ENCODE data around the gene PSIP1.

PSIP1 gene

GRCh38 chr9:15510789-15511575 is at the start of gene PSIP1:
PSIP1 (minus strand) TSS chr9:15510970; CDS start chr9:15510188, 782 bp downstream.
- TF ChIP-seq POLR2AphosphoS5 (IDR thresholded peaks at IDR 0.05; ENCODE audit: borderline replicate concordance, low read depth, low read length) (peak; percentile 71), EZH2 (IDR thresholded peaks at IDR 0.05) (no peak), FOXP2 (optimal IDR thresholded peaks at IDR 0.05; ENCODE audit: control extremely low read depth, extremely low read length, insufficient read depth) (peak; percentile 89)
- Histone ChIP-seq H3K4me3 (peak within 1 kb of the TSS; percentile 92), H3K9me3 (ENCODE audit: low read depth, low read length) (no peaks in the 10 kb centered on the region), H3K27ac (peak within 1 kb of the TSS; percentile 99), H3K9ac (ENCODE audit: insufficient read length) (peak within 1 kb of the TSS; percentile 99), H3K36me3 (ENCODE audit: insufficient read depth, low read length) (peaks cover 39% of the 10 kb centered on the region)
- DNase-seq (ENCODE audit: low read depth, low spot score): peak; percentile 72

- peak overlapping the region; percentile 98 for H3K4me3 ChIP-seq
- no peaks in the 10 kb centered on the region for H3K36me3 ChIP-seq (ENCODE audit: insufficient read depth, low read length)
- DNase-seq (ENCODE audit: low read depth, low spot score): no peak
- H3K9me3 ChIP-seq (ENCODE audit: low read depth, low read length): no peaks in the 10 kb centered on the region
- peak overlapping the region; percentile 91 for H3K9ac ChIP-seq (ENCODE audit: insufficient read length)
- TF ChIP-seq POLR2AphosphoS5 (IDR thresholded peaks at IDR 0.05; ENCODE audit: borderline replicate concordance, low read depth, low read length): no peak; the same call in 1 of the 2 replicates
- no peak for TF ChIP-seq EZH2 (IDR thresholded peaks at IDR 0.05)
- no peak for TF ChIP-seq FOXP2 (optimal IDR thresholded peaks at IDR 0.05; ENCODE audit: control extremely low read depth, extremely low read length, insufficient read depth)
- no peak overlapping the region for H3K27ac ChIP-seq
Measured at GRCh38 chr9:15553528-15553898, 42.7 kb upstream of the PSIP1 start.

GRCh38 chr9:15552636-15553527 is 42.1 kb upstream of the PSIP1 start, which contains the start of gene CCDC171:
CCDC171 (plus strand) TSS chr9:15553043; CDS start chr9:15564089, 11,046 bp downstream.
- H3K9me3 ChIP-seq (ENCODE audit: low read depth, low read length): no peaks in the 10 kb centered on the region

GRCh38 chr9:15549611-15550010 is 38.8 kb upstream of the PSIP1 start:
- no peak for DNase-seq (ENCODE audit: low read depth, low spot score)
- no peak for TF ChIP-seq EZH2 (IDR thresholded peaks at IDR 0.05)
- TF ChIP-seq POLR2AphosphoS5 (IDR thresholded peaks at IDR 0.05; ENCODE audit: borderline replicate concordance, low read depth, low read length): no peak
- no peak for TF ChIP-seq FOXP2 (optimal IDR thresholded peaks at IDR 0.05; ENCODE audit: control extremely low read depth, extremely low read length, insufficient read depth)
- Histone ChIP-seq H3K4me3 (no peak overlapping the region), H3K9me3 (ENCODE audit: low read depth, low read length) (no peaks in the 10 kb centered on the region), H3K9ac (ENCODE audit: insufficient read length) (no peak overlapping the region), H3K36me3 (ENCODE audit: insufficient read depth, low read length) (no peaks in the 10 kb centered on the region), H3K27ac (no peak overlapping the region)

More at GRCh38 chr9:15552636-15553527, 42.1 kb upstream of the PSIP1 start, which contains the start of gene CCDC171:
- Histone ChIP-seq H3K4me3 (peak within 1 kb of the TSS; percentile 98), H3K9ac (ENCODE audit: insufficient read length) (peak within 1 kb of the TSS; percentile 91), H3K36me3 (ENCODE audit: insufficient read depth, low read length) (no peaks in the 10 kb centered on the region), H3K27ac (peak within 1 kb of the TSS; percentile 86)
- DNase-seq (ENCODE audit: low read depth, low spot score): peak; percentile 84
- TF ChIP-seq POLR2AphosphoS5 (IDR thresholded peaks at IDR 0.05; ENCODE audit: borderline replicate concordance, low read depth, low read length): peak; percentile 73
- no peak for TF ChIP-seq EZH2 (IDR thresholded peaks at IDR 0.05)
- peak; percentile 72 for TF ChIP-seq FOXP2 (optimal IDR thresholded peaks at IDR 0.05; ENCODE audit: control extremely low read depth, extremely low read length, insufficient read depth)

GRCh38 chr9:15543047-15543813 is 32.5 kb upstream of the PSIP1 start:
- H3K4me3 ChIP-seq: no peak overlapping the region
- no peaks in the 10 kb centered on the region for H3K36me3 ChIP-seq (ENCODE audit: insufficient read depth, low read length)
- no peaks in the 10 kb centered on the region for H3K9me3 ChIP-seq (ENCODE audit: low read depth, low read length)
- no peak for TF ChIP-seq POLR2AphosphoS5 (IDR thresholded peaks at IDR 0.05; ENCODE audit: borderline replicate concordance, low read depth, low read length)
- TF ChIP-seq EZH2 (IDR thresholded peaks at IDR 0.05): no peak
- no peak overlapping the region for H3K9ac ChIP-seq (ENCODE audit: insufficient read length)
- no peak overlapping the region for H3K27ac ChIP-seq
- no peak for DNase-seq (ENCODE audit: low read depth, low spot score)

GRCh38 chr9:15542624-15543023 is 31.9 kb upstream of the PSIP1 start:
- H3K27ac ChIP-seq: no peak overlapping the region
- no peak overlapping the region for H3K9ac ChIP-seq (ENCODE audit: insufficient read length)
- H3K36me3 ChIP-seq (ENCODE audit: insufficient read depth, low read length): no peaks in the 10 kb centered on the region
- no peak for DNase-seq (ENCODE audit: low read depth, low spot score)
- H3K4me3 ChIP-seq: no peak overlapping the region
- TF ChIP-seq FOXP2 (optimal IDR thresholded peaks at IDR 0.05; ENCODE audit: control extremely low read depth, extremely low read length, insufficient read depth) (no peak), EZH2 (IDR thresholded peaks at IDR 0.05) (no peak), POLR2AphosphoS5 (IDR thresholded peaks at IDR 0.05; ENCODE audit: borderline replicate concordance, low read depth, low read length) (no peak)
- H3K9me3 ChIP-seq (ENCODE audit: low read depth, low read length): no peaks in the 10 kb centered on the region

- Histone ChIP-seq H3K9ac (ENCODE audit: insufficient read length) (no peak overlapping the region), H3K36me3 (ENCODE audit: insufficient read depth, low read length) (no peaks in the 10 kb centered on the region), H3K4me3 (no peak overlapping the region), H3K27ac (no peak overlapping the region), H3K9me3 (ENCODE audit: low read depth, low read length) (no peaks in the 10 kb centered on the region)
- TF ChIP-seq FOXP2 (optimal IDR thresholded peaks at IDR 0.05; ENCODE audit: control extremely low read depth, extremely low read length, insufficient read depth) (no peak), POLR2AphosphoS5 (IDR thresholded peaks at IDR 0.05; ENCODE audit: borderline replicate concordance, low read depth, low read length) (no peak), EZH2 (IDR thresholded peaks at IDR 0.05) (no peak)
- DNase-seq (ENCODE audit: low read depth, low spot score): no peak
Measured at GRCh38 chr9:15541872-15542271, 31.1 kb upstream of the PSIP1 start.

Data from SK-N-MC (cell line).